Astrocyte (in vitro differentiated cells and primary cell): ENCODE results near the gene ADH1C.

Experiments
- CTCF ChIP-seq: IDR thresholded peaks from 2 replicates; pipeline ENCODE4 v1.5.1; 2011; ENCODE audit warnings: low read depth, mild to moderate bottlenecking, inconsistent platforms, low read length, moderate library complexity; ENCODE audit not compliant: insufficient read depth
- EZH2 ChIP-seq: IDR thresholded peaks from 2 replicates; pipeline ENCODE4 v1.6.1; 2012; ENCODE audit warnings: mild to moderate bottlenecking, low read length, inconsistent platforms; ENCODE audit not compliant: insufficient read depth

- no peak for TF ChIP-seq CTCF
- TF ChIP-seq EZH2, result no peak
Observed at GRCh38 chr4:99324361-99324760, 28.2 kb downstream of the ADH1C start.
